Suprapubic skin (tissue), 4 donors: ENCODE results near the gene PITX2. TPM values are rescaled to one million over a fixed set of nuclear protein-coding genes. Genes with fewer than 3 reads are reported as not detected.

Source experiments
- DNase-seq, 2 donors: peaks; one replicate each; pipeline ENCODE4 v3.0.0-alpha.2; 2019; ENCODE audit warnings: low spot score in 2 of 2
- H3K27ac ChIP-seq: fragments of 200-600 bp; sonication (generic); one replicate; pipeline ENCODE4 v1.5.1; 2019
- H3K27me3 ChIP-seq: fragments of 200-600 bp; sonication (generic); one replicate; pipeline ENCODE4 v1.5.1; 2019
- H3K36me3 ChIP-seq: fragments of 200-600 bp; sonication (generic); one replicate; pipeline ENCODE4 v1.5.1; 2019
- H3K4me1 ChIP-seq: fragments of 200-600 bp; sonication (generic); one replicate; pipeline ENCODE4 v1.5.1; 2019
- H3K4me3 ChIP-seq: fragments of 200-600 bp; sonication (generic); one replicate; pipeline ENCODE4 v1.5.1; 2019; ENCODE audit warnings: mild to moderate bottlenecking
- H3K9me3 ChIP-seq: fragments of 200-600 bp; sonication (generic); one replicate; pipeline ENCODE4 v1.5.1; 2019
- CTCF ChIP-seq, 2 donors: fragments of 200-600 bp in 1 of 2; fragments of 450-650 bp in 1 of 2; sonication (generic) in 1 of 2; IDR thresholded peaks; one replicate each; pipeline ENCODE4 v1.5.1; 2016 to 2019; ENCODE audit warnings: antibody characterized with exemption in 2 of 2, mild to moderate bottlenecking in 1 of 2, moderate library complexity in 1 of 2
- EP300 ChIP-seq: sonication (generic); formaldehyde crosslinking; IDR thresholded peaks from one replicate; pipeline ENCODE4 v1.6.1; 2017; ENCODE audit warnings: antibody characterized with exemption
- POLR2A ChIP-seq, 2 donors: fragments of 450-650 bp; IDR thresholded peaks; one replicate each; pipeline ENCODE4 v1.6.1; 2017; ENCODE audit warnings: antibody characterized with exemption in 2 of 2, mild to moderate bottlenecking in 2 of 2, moderate library complexity in 2 of 2
- POLR2AphosphoS5 ChIP-seq, 3 donors: sonication (generic); formaldehyde crosslinking; IDR thresholded peaks; one replicate each; pipeline ENCODE4 v1.6.1; 2017; ENCODE audit warnings: antibody characterized with exemption in 3 of 3
- WGBS: methylation state at CpG from one replicate; pipeline ENCODE4 v1.1.5; 2018; 5-methylcytosine and 5-hydroxymethylcytosine counted together
- total RNA-seq, 4 donors: library from RNA; depleted of rRNA; stranded (reverse); fragments of >200 nt; gene quantifications; one replicate each; pipeline ENCODE4 v1.1.0, GENCODE V29; 2016

The PITX2 gene
- total RNA-seq, 4 donors from 2014 or later, result 0.48 to 8.3 (median 4.1) TPM

- no peak for TF ChIP-seq EP300
- TF ChIP-seq POLR2A (IDR thresholded peaks at IDR 0.05), result no peak
- no peak for TF ChIP-seq CTCF (IDR thresholded peaks at IDR 0.05)
- no peak for TF ChIP-seq POLR2AphosphoS5 (IDR thresholded peaks at IDR 0.05)
- WGBS, result 70% methylated on average over 38 of the region's 38 CpGs
- H3K4me3 ChIP-seq, result no peak overlapping the region
- no peak overlapping the region for H3K27ac ChIP-seq
- H3K27me3 ChIP-seq, result peaks cover 96% of the 10 kb centered on the region
- DNase-seq, result no peak
- H3K36me3 ChIP-seq, result no peaks in the 10 kb centered on the region
- H3K4me1 ChIP-seq, result peaks cover 41% of the 10 kb centered on the region
- H3K9me3 ChIP-seq, result no peaks in the 10 kb centered on the region
These were observed 5.0 kb downstream of the PITX2 start for GRCh38 chr4:110617646-110618580.

GRCh38 chr4:110617075-110617640 lies 5.7 kb downstream of the PITX2 start:
- Histone ChIP-seq H3K4me3 (no peak overlapping the region), H3K27ac (no peak overlapping the region), H3K4me1 (peaks cover 34% of the 10 kb centered on the region), H3K9me3 (no peaks in the 10 kb centered on the region), H3K27me3 (peaks cover 96% of the 10 kb centered on the region), H3K36me3 (no peaks in the 10 kb centered on the region)
- DNase-seq, result no peak
- 72% methylated on average over 2 of the region's 2 CpGs for WGBS
- no peak for TF ChIP-seq POLR2AphosphoS5 (IDR thresholded peaks at IDR 0.05)
- no peak for TF ChIP-seq EP300
- TF ChIP-seq POLR2A (IDR thresholded peaks at IDR 0.05), result no peak
- no peak for TF ChIP-seq CTCF (IDR thresholded peaks at IDR 0.05)

GRCh38 chr4:110616238-110617074 lies 6.4 kb downstream of the PITX2 start:
- peaks cover 96% of the 10 kb centered on the region for H3K27me3 ChIP-seq
- TF ChIP-seq POLR2AphosphoS5 (IDR thresholded peaks at IDR 0.05), result no peak
- no peak for TF ChIP-seq CTCF (IDR thresholded peaks at IDR 0.05)
- no peak for TF ChIP-seq POLR2A (IDR thresholded peaks at IDR 0.05)
- no peak for TF ChIP-seq EP300
- H3K4me3 ChIP-seq, result no peak overlapping the region
- H3K4me1 ChIP-seq, result peaks cover 34% of the 10 kb centered on the region
- H3K36me3 ChIP-seq, result no peaks in the 10 kb centered on the region
- WGBS, result 49% methylated on average over 17 of the region's 17 CpGs
- H3K9me3 ChIP-seq, result no peaks in the 10 kb centered on the region
- DNase-seq, result no peak
- H3K27ac ChIP-seq, result no peak overlapping the region

- Histone ChIP-seq H3K27ac (no peak overlapping the region), H3K27me3 (peaks cover 96% of the 10 kb centered on the region), H3K9me3 (no peaks in the 10 kb centered on the region), H3K4me1 (peaks cover 34% of the 10 kb centered on the region), H3K4me3 (no peak overlapping the region), H3K36me3 (no peaks in the 10 kb centered on the region)
- WGBS, result 45% methylated on average over 38 of the region's 38 CpGs
- no peak for DNase-seq
- TF ChIP-seq POLR2AphosphoS5 (IDR thresholded peaks at IDR 0.05), result no peak
- TF ChIP-seq EP300, result no peak
- no peak for TF ChIP-seq CTCF (IDR thresholded peaks at IDR 0.05)
- no peak for TF ChIP-seq POLR2A (IDR thresholded peaks at IDR 0.05)
These were observed 7.3 kb downstream of the PITX2 start for GRCh38 chr4:110615353-110616237.
